PFSK-1 (cell line): ENCODE measurements around the gene SUMF2.

Experiments used
- FOXP2 ChIP-seq: optimal IDR thresholded peaks from 2 replicates; pipeline ENCODE3; 2011; ENCODE audit warnings: borderline replicate concordance, control low read depth, inconsistent platforms; ENCODE audit not compliant: insufficient read depth; ENCODE audit errors: extremely low read length, extremely low read depth
- POLR2AphosphoS5 ChIP-seq: IDR thresholded peaks from 2 replicates; pipeline ENCODE4 v1.6.1; 2012; ENCODE audit warnings: low read depth, mild to moderate bottlenecking, control low read depth, low read length, moderate library complexity
- REST ChIP-seq, 2 experiments: IDR thresholded peaks; 2 replicates each; pipeline versions ENCODE4 v1.6.1 to v1.8.0; 2011 to 2012; ENCODE audit warnings: low read depth in 2 of 2, low read length in 2 of 2, control low read depth in 1 of 2, inconsistent platforms in 1 of 2, mild to moderate bottlenecking in 1 of 2, moderate library complexity in 1 of 2; ENCODE audit not compliant: insufficient read depth in 1 of 2
- SIN3A ChIP-seq: IDR thresholded peaks from 2 replicates; pipeline ENCODE4 v1.6.1; 2012; ENCODE audit warnings: mild to moderate bottlenecking, low read length, moderate library complexity, borderline replicate concordance; ENCODE audit not compliant: insufficient read depth
- TAF1 ChIP-seq: IDR thresholded peaks from 2 replicates; pipeline ENCODE4 v1.6.1; 2012; ENCODE audit warnings: low read length, control low read depth, borderline replicate concordance; ENCODE audit not compliant: insufficient read depth

SUMF2 gene

GRCh38 chr7:56063500-56063881 lies 595 bp upstream of the SUMF2 start:
- TF ChIP-seq FOXP2 (no peak), POLR2AphosphoS5 (no peak), TAF1 (no peak), SIN3A (no peak), REST (IDR thresholded peaks at IDR 0.05; ENCODE audit: insufficient read depth in 1 of 2, low read depth in 2 of 2, low read length in 2 of 2) (no peak)

- no peak for TF ChIP-seq FOXP2
- TF ChIP-seq REST (IDR thresholded peaks at IDR 0.05; ENCODE audit: insufficient read depth in 1 of 2, low read depth in 2 of 2, low read length in 2 of 2) = no peak
- TF ChIP-seq SIN3A = no peak
- no peak for TF ChIP-seq POLR2AphosphoS5
- no peak for TF ChIP-seq TAF1
Observed at GRCh38 chr7:56074371-56074791, 10.3 kb downstream of the SUMF2 start.

- TF ChIP-seq POLR2AphosphoS5 (no peak), REST (IDR thresholded peaks at IDR 0.05; ENCODE audit: insufficient read depth in 1 of 2, low read depth in 2 of 2, low read length in 2 of 2) (no peak), TAF1 (no peak), FOXP2 (no peak), SIN3A (no peak)
Observed at GRCh38 chr7:56077681-56078080, 13.6 kb downstream of the SUMF2 start.

- no peak for TF ChIP-seq REST (IDR thresholded peaks at IDR 0.05; ENCODE audit: insufficient read depth in 1 of 2, low read depth in 2 of 2, low read length in 2 of 2)
- no peak for TF ChIP-seq TAF1
- no peak for TF ChIP-seq SIN3A
- TF ChIP-seq FOXP2 = no peak
- no peak for TF ChIP-seq POLR2AphosphoS5
Observed at GRCh38 chr7:56078196-56078595, 14.1 kb downstream of the SUMF2 start.

DNA sequence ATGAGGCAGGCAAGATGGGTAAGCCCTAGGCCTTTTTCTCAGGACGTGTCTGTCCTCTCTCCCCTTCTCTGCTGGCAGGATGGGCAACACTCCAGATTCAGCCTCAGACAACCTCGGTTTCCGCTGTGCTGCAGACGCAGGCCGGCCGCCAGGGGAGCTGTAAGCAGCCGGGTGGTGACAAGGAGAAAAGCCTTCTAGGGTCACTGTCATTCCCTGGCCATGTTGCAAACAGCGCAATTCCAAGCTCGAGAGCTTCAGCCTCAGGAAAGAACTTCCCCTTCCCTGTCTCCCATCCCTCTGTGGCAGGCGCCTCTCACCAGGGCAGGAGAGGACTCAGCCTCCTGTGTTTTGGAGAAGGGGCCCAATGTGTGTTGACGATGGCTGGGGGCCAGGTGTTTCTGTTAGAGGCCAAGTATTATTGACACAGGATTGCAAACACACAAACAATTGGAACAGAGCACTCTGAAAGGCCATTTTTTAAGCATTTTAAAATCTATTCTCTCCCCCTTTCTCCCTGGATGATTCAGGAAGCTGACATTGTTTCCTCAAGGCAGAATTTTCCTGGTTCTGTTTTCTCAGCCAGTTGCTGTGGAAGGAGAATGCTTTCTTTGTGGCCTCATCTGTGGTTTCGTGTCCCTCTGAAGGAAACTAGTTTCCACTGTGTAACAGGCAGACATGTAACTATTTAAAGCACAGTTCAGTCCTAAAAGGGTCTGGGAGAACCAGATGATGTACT lies 15.5 kb downstream of the SUMF2 start:
- TF ChIP-seq FOXP2 = no peak
- no peak for TF ChIP-seq REST (IDR thresholded peaks at IDR 0.05; ENCODE audit: insufficient read depth in 1 of 2, low read depth in 2 of 2, low read length in 2 of 2)
- no peak for TF ChIP-seq POLR2AphosphoS5
- TF ChIP-seq TAF1 = no peak
- no peak for TF ChIP-seq SIN3A
